K562 (cell line): ENCODE data around the gene DDAH2. TPM values are rescaled to one million over a fixed set of nuclear protein-coding genes. Genes with fewer than 3 reads are reported as not detected.
A peak's percentile ranks its signal among the peaks of the same experiment; 100 is the strongest.

ENCODE experiments used
- ARID3B ChIP-seq: fragments of 250-450 bp; sonication (Bioruptor Pico); IDR thresholded peaks from 2 replicates; pipeline ENCODE4 v1.4.0; 2020; ENCODE audit warnings: borderline replicate concordance
- ARID4B ChIP-seq: sonication (generic); formaldehyde crosslinking; IDR thresholded peaks from 2 replicates; pipeline ENCODE4 v1.8.0; 2022; ENCODE audit warnings: mild to moderate bottlenecking, missing genetic modification reagents
- ATF6 ChIP-seq: sonication (generic); formaldehyde crosslinking; IDR thresholded peaks from 2 replicates; pipeline ENCODE4 v1.4.0; 2020; ENCODE audit warnings: mild to moderate bottlenecking, missing genetic modification reagents
- EP400 ChIP-seq: fragments of 450-650 bp; IDR thresholded peaks from 2 replicates; pipeline ENCODE4 v1.6.1; 2017; ENCODE audit warnings: antibody characterized with exemption, mild to moderate bottlenecking, moderate library complexity
- FOXM1 ChIP-seq, 2 experiments: fragments of 450-650 bp in 1 of 2; sonication (generic) in 1 of 2; formaldehyde crosslinking in 1 of 2; IDR thresholded peaks; 2 replicates each; pipeline versions ENCODE4 v1.6.1 to v1.9.0; 2017 to 2022; ENCODE audit warnings: low read depth in 2 of 2, mild to moderate bottlenecking in 2 of 2, missing genetic modification reagents in 1 of 2, moderate library complexity in 1 of 2
- MXI1 ChIP-seq: IDR thresholded peaks from 2 replicates; pipeline ENCODE4 v1.6.1; 2011; ENCODE audit warnings: low read depth, mild to moderate bottlenecking, improper control_type of control experiment, low read length
- TCF3 ChIP-seq: sonication (generic); formaldehyde crosslinking; IDR thresholded peaks from 2 replicates; pipeline ENCODE4 v1.4.0; 2020; ENCODE audit warnings: mild to moderate bottlenecking, missing genetic modification reagents
- TFAP4 ChIP-seq: sonication (generic); formaldehyde crosslinking; IDR thresholded peaks from 2 replicates; pipeline ENCODE4 v1.8.0; 2022; ENCODE audit warnings: missing genetic modification reagents, mild to moderate bottlenecking, moderate library complexity, borderline replicate concordance
- TRIM25 ChIP-seq: fragments of 450-650 bp; IDR thresholded peaks from 2 replicates; pipeline ENCODE4 v1.7.0; 2016; ENCODE audit warnings: borderline replicate concordance
- USF2 ChIP-seq: sonication (generic); formaldehyde crosslinking; IDR thresholded peaks from 2 replicates; pipeline ENCODE4 v1.5.0; 2020; ENCODE audit warnings: missing genetic modification reagents
- XRCC5 ChIP-seq: fragments of 200-400 bp; formaldehyde crosslinking; IDR thresholded peaks from 2 replicates; pipeline ENCODE4 v1.6.1; 2017; ENCODE audit warnings: low read depth, mild to moderate bottlenecking, low read length
- ZNF23 ChIP-seq: fragments of 250-450 bp; sonication (Bioruptor Pico); IDR thresholded peaks from 2 replicates; pipeline ENCODE4 v1.4.0; 2020; ENCODE audit warnings: mild to moderate bottlenecking
- ZNF384 ChIP-seq: IDR thresholded peaks from 2 replicates; pipeline ENCODE4 v1.6.1; 2012; ENCODE audit warnings: low read depth, low read length, improper control_type of control experiment
- polyA plus RNA-seq, 8 experiments: library from polyadenylated mRNA; depleted of rRNA in 4 of 8; stranded (reverse) in 5 of 8; unstranded in 3 of 8; fragments of >200 nt; fragmentation: Nextera tagmentation in 2 of 8; fragmentation: Illumina TruSeq in 1 of 8; extraction: Ambion mirVana in 2 of 8; extraction: Trizol in 1 of 8; gene quantifications; 2 replicates each; pipeline versions ENCODE4 v1.2.1 to v1.2.3, GENCODE V29; 2011 to 2014; ENCODE audit warnings: inconsistent platforms in 1 of 8, missing spikeins in 1 of 8
- total RNA-seq, 7 experiments: library from RNA; depleted of rRNA in 6 of 7; stranded (reverse); fragments of >200 nt in 6 of 7; fragmentation: Illumina TruSeq in 2 of 7; extraction: Trizol in 2 of 7; gene quantifications; 2 replicates each; pipeline versions ENCODE4 v1.2.1 to v1.2.3, GENCODE V29; 2011 to 2021; ENCODE audit warnings: low replicate concordance in 1 of 7

DDAH2 gene
- total and polyA plus RNA-seq, 9 of the 15 experiments (the other 6 are each of a cell fraction or from before 2014, with no cell fraction given), result 1.8 to 45.4 (median 21.4) TPM

GRCh38 chr6:31729515-31729978 is 448 bp upstream of the DDAH2 start (continued):
- no peak for TF ChIP-seq FOXM1 (IDR thresholded peaks at IDR 0.05; ENCODE audit: low read depth)
- TF ChIP-seq FOXM1 (CRISPR knock-in tag; IDR thresholded peaks at IDR 0.05; ENCODE audit: low read depth), result 0 out of 2 replicates have a peak, but pooled peaks have one; percentile 57
- TF ChIP-seq USF2 (CRISPR knock-in tag), result no peak
- TF ChIP-seq ARID4B, result peak; percentile 98
- no peak; the same call in 1 of the 2 replicates for TF ChIP-seq ARID3B (CRISPR knock-in tag)
- peak; percentile 95 for TF ChIP-seq XRCC5
- TF ChIP-seq TCF3 (CRISPR knock-in tag), result 0 out of 2 replicates have a peak, but pooled peaks have one; percentile 1
- TF ChIP-seq TRIM25, result peak; percentile 92; the same call in 1 of the 2 replicates
- no peak for TF ChIP-seq TFAP4
- TF ChIP-seq EP400, result no peak
- TF ChIP-seq ATF6 (CRISPR knock-in tag), result peak; percentile 12; the same call in 1 of the 2 replicates
- no peak for TF ChIP-seq ZNF23
- peak; percentile 48 for TF ChIP-seq ZNF384
- 0 out of 2 replicates have a peak, but pooled peaks have one; percentile 65 for TF ChIP-seq MXI1
